ENCODE results near the gene TSPAN5.

TSPAN5 gene

DNA sequence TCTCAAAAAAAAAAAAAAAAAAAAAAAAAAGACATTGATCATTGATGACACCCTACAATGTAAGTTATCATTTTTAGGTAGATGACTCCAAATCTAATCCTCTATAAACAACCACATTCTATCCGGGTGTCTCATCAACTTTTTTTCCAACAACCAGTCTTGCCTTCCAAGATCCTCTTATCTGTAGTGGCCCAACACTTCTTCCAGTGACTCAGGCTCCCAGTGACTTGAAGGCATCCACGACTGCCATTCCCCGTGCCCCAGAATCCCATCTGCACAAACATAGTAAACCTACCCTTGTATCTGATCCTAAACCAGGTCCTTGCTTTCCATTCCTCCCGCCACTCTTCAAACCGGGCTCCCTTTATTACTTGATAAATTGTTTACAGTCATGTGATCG, 15.6 kb upstream of the TSPAN5 start:
- no peak for DNase-seq (ENCODE audit: low read depth, low spot score)

DNA sequence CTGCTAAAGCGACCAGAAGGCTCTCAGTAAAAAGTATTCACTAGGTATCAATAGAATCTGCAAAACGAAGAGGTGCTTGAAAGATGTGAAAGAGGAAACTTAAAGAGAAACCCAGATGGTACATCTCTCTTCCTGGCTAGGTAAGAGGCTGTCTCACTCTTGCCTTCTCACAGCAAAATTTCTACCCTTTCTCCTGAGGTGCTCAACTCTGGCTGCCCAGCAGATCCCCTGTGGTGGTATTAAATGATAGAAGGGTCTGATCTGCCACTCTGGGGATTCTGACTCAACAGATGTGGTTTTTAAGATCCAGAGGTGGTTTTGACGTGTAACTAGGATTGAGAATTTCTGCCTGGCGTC, 14.9 kb upstream of the TSPAN5 start:
- DNase-seq (ENCODE audit: low read depth, low spot score): no peak

DNA sequence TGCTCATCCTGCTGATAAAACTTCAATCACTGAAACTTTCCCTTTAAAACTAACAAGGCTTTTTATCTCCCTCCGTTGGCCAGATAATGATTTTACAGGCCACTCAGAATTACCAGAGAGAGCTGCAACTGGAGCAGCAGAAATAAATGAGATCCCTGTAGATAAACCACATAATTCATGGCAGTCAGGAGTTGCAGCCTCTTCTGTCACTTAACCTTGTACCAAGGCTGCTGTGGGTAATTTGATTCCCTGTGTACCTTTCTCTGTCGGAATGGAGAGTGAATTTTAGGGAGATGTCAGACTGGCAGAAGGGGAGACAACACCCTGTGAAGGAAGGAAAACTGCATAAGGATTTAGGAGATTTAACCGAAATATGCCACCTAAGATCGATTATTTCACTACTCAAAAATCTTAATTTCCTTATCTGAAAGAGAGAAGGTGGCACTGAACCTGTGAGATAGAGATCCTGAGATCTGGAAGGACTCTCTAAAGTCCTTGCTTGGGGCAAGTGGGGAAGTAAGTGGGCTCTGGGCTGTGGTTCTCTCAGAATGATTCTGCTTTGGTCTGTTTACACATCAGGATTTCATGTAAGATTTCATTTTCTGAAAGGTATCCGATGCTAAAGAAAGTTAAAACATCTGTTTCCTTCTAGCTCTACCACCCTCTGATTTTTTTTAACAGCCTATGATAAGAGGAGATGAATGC, 14.3 kb upstream of the TSPAN5 start:
- no peak for DNase-seq (ENCODE audit: low read depth, low spot score)

DNA sequence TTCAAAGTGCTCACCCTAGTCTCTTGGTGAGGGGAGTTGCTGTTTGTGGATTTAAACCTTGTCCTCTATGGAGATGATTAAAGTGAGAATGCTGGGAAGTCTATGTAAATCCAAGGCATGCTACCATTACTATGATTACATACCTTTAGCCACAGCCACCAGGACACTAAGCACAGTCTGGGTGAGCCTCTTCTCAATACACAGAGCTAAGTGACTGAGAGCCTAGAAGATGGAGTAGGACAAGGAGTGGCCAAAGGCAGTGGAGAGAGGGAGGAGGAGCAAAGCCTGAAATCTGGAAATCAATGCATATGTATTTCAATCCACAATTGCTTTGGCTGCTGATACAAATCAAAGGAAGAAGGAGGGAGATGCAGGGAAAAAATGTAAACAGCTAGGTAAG, 12.7 kb upstream of the TSPAN5 start:
- no peak for DNase-seq (ENCODE audit: low read depth, low spot score)

DNA sequence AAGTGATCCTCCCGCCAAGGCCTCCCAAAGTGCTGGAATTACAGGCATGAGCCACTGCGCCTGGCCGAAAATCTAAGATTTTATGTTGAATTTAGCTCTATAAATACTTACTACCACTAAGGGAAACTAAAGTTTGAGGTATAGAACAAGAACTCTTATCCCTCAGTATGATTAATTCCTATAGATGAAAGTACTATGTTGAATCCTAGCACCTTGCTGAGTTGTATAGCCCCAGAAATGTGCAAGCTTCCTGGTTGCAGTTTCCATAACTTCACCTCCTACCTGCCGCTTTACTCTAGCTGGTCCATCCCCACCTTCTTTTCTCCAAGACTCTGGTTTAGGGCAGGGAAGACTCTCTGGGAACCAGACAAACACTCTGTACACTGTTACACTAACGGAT, 11.8 kb upstream of the TSPAN5 start:
- no peak for DNase-seq (ENCODE audit: low read depth, low spot score)

DNA sequence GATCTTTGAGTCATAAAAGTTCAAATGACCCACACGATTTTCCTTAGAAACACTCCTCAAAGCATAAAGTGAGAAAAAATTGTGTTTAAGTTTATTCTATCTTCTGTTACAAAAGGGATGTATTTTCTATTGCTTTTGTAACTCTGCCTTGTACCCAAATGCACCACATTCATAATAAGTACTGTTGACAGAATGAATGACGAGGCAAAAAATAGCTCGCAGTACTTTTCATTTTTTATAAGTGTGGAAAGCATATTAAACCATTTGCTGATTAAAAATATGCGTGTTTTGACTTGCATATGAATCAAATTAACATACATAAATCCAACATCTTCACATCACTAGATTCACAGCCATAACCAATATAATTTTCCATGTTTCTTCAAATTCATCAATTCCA, 11.2 kb upstream of the TSPAN5 start:
- DNase-seq (ENCODE audit: low read depth, low spot score): no peak

DNA sequence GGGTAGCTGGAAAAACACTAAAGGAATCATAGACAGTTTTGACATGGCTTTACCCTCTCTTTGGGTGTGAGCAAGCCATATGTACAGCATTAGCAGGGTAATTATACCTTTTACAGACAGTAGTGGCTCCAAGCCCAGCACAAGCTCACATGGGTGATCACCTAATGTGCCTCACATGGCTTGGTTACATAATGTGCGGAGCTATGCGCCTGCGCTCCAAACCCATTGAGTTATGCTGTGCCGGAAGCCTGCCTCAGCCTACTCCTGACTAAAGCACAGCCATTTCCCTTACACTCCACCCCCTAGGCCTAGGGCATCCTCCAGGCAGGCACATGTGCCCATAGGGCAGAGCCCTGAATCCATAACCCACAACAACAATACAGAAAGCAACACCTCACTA, 6.5 kb upstream of the TSPAN5 start:
- no peak for DNase-seq (ENCODE audit: low read depth, low spot score)

DNA sequence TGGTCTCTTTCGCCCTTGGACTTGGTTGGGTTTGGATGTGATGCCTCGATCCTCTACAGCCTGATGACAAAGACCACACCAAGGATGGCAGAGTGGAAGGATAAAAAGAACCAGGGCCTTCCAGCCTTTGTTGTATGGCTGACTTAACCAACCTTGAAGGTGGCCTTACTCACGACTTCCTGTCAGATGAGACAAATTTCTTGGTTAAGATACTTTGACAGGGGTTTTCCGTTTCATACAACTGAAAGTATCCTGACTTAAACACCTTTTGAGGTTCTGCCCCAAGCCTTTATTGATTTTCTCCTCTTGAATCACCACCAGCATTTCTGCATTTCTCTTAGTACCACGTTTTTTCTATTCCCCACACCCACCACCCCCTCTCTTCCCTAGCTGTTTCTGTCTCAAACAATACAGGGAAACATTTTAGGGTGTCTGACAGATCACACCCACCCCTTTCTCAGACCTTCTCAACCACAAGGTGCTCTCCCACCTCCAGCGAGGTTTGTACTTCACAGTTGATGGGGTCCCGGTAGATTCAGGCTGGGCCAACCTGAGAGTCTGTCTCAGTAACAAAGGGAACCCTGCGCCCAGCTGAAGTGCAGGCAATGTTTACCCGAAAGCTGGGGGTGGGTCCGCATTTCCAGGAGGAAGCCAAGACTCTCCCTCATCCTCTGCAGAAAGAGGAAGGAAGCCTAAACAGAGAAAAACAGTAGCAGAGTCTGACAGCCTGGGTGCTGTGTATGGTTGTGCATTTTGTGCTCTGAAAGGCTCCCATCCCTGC, 5.0 kb upstream of the TSPAN5 start:
- peak; percentile 48 for DNase-seq (ENCODE audit: low read depth, low spot score)

DNA sequence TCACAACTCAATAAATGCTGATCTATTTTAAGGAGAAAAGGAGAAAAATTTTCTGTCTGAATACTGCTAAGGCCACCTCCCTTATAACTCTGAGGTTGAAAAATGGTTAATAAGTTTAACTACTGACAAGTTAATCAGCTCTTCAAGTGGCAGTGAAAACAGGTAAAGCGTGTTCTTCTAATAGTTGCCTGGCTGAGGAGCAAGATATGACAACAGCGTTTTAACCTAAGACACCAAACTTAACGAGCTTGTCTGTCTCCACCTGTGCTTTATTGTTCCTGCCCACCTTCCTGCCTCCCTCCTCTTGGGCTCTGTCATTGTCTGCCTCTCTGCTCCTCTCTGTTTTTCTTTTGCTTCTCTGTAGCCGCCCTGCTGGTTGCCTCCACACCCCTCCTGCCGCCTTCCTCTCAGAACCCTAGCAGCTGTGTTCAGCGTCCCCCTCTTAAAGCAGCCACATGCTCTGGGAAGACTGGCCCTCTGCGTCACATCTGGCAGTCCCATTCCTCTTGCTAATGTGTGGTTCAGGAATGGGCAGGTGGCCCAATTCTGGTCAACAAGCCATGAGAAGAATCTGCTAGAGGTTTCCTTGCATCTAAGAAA, 4.3 kb upstream of the TSPAN5 start:
- DNase-seq (ENCODE audit: low read depth, low spot score): no peak

DNA sequence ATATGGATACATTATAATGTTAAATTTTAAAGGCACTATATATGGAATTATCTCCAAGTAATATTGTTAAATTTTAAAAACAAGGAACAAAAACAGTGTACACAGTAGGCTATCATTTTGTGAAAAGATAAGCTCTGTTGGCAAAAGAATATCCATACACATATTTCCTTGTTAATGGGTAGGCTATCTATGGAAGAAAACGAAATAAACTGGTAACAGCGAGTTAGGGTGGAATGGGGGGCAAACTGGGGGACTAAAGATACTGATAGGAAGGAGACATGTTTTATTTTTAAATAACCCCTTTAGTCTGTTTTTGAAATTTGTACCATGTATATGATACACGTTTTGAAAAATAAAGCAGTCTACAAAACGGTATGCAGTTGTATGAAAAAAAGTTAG, 3.6 kb upstream of the TSPAN5 start:
- no peak for DNase-seq (ENCODE audit: low read depth, low spot score)

DNA sequence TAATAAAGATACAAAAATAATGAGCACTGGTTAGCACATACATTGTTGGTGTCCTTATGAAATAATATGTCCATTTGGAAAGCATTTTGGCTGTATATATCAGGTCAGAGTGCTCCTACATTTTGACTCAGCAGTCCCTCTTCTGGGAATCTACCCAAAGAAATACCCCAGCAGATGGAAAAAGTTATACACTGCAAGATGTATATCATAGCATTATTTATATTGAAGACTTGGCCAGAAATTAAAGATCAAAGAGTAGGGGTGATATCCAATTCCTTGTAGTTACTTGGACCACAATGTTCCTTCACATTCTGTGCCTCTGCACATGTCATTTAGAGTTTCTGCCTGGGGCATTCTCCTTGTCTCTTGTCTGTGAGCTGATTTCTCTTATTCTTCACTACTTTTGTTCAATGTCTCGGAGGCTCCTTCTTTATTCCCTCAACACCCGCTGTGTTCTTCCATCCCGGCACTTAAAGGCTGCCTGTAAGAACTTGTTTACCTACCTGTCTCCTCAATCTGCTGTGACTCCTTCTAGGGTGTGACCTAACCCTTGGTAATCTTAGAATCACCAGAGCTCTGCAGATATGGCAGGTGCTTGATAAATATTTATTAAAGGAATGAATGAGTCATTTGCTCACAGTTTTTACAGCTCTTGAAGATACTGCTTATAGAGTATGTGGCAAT, 3.1 kb upstream of the TSPAN5 start:
- no peak for DNase-seq (ENCODE audit: low read depth, low spot score)

DNA sequence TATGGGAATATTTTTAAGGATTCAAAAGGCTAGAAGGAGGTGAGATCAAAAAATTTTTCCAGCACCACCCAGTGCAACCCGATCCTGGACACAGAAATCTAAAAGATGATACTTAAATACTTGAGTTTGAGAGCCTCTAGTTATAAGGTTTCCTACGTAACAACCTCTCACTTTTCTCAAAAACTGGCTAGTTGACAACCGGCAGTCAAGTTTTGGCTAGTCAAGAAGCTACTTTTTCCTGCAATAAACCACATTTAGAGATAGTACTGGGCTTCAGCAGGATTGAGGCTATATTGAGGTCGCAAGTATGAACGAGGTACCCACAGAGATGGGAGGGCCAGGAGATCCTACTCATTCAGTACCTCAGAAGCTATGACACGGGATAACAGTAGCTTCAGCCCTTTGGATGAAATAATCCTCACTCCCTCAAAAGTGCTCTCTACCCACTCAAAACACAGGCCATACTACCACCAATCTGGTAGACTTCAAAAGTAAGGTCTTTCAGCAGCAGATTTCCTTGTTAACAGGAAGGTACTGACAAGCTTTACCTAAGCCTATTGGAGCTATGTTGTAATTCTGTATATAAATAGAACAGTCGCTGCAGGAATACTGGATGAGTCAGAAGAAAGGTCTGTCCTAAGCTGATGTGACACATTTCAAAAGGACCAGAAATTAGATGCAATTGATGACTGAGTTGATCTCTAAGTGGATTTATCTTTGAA, 1.5 kb upstream of the TSPAN5 start:
- no peak for DNase-seq (ENCODE audit: low read depth, low spot score)

DNA sequence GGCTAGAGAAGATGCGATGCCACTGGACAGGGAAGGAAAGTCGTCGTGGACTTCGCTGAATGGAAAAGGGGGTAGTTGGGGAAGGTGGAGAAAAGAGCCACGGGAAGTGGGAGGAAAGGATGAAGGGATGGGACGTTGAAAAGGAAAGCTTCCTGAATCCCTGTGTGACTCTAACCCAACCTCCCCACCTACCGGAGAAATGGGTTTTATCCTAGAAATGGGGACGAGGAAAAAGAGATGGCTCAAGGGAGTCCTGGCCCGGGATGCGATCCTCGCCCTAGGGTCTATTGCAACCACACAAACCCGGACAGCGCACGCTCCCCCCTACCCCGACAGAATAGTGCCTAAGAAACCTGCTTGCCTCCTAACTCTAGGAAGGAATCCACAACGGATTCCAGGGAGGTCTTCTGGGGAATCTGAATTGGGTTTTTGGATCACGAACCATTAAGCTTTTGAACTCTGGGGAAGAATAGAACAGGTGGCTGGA, 738 bp upstream of the TSPAN5 start:
- DNase-seq (ENCODE audit: low read depth, low spot score): no peak

DNA sequence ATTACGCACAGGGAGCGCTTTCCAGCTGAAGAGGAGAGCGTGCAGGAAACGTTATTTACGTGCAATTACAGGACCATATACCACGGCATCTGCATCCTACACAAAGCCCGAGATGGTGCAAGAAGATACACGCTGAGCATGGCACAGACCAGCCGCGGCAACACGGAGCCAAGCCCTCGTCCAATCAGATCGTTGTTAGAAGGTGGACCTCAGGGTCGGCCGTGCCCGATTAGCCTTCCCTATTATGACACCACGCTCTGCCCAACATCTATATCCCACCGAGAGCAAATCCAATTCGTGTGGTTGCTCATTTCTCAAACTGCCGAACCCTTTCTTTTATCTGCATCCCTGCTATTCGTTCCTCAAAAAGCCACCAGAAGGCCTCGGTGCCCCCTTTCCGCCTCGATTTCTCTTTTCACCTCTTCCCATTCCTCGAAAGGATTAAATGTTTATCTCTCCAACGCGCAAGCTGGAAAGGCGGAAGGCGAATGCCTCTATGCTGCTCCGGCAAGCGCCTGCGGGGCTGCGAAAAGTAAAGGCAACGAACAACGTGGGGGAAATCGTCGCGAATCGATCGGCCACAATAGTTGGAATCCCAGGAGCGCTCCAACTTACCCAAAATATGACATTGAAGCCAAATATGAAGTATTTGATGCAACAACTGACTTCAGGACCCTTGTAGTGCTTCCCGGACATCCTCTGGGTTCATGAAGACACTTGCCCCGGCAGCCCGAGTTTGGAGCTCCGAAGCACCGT, 702 bp downstream of the TSPAN5 start:
- no peak for DNase-seq (ENCODE audit: low read depth, low spot score)

DNA sequence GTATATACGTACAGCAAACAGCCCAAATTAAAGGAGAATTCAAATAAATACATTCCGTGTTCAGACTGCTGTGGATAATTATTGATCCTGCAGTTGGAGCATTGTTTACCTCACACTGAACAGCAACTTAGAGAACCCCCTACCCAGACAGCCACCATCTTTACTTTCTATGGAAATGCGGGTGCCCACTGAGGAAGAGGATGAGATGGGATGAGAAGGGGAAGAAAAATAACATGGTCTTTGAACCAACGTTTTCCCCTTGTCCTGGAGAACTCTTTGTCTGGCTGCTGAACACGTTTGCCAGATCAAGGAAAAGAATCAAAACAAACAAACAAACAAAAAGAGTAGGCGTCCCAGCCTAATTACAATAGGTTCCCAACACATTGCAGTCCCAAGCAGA, 1.5 kb downstream of the TSPAN5 start:
- DNase-seq (ENCODE audit: low read depth, low spot score): no peak

DNA sequence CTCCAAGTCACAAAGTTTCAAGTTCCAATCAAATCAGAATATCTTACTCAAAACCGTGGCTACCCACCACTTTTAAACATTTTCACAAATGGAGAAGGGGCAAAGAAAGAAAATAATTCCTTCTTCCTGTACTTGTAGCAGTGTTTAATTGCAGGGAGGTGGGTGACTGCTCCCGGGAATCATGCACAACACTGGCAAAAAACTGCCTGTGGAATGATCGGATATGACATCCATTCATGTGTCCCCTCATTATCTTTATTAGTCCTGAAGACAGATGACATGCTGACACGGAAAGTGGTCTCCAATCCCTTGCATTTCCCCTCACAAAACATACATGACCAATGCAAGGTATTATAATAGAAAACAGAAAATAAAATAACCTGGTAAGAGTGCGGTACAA, 2.0 kb downstream of the TSPAN5 start:
- DNase-seq (ENCODE audit: low read depth, low spot score): no peak

DNA sequence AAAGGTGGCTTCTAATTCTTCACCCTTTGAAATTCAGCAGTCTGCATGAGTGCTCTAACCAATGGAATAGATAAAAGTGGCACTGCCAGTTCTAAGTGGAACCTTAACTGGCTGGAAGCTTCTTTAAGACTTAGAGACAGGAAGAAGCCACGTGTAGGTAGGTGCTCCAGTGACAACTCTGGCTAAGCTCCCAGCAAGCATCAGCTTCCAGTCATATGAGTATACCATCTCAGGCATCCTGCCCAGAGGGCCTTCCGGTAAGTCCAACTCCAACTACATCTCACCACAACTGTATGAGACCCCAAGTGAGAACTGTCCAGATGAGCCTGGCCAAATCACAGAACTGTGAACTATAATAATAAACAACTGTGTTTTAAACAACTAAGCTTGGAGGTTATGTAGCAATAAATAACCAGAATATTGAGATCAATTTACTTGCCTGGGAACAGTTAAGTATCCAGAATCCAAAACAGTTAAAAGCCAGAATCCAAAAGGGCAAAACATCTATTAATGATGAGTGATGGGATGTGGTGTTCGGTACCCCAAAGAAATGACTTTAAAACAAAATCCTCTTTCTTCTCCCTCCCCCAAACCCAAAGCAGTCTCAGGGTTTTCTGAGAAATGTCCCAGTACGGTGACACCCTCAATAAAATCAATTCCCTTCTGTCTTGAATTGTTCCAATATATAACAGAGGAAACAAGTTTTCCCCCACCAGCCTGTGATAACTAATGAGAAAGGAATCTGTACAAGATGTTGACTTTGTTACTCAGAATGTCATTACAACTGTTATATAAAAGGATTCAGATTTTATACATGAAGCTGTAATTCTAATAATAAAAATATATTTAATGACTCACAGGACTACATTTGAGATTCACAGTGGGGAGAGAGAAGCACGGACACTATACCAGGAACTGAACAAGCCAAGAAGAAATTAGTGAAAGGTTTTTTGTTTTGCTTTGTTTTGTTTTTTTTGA, 4.2 kb downstream of the TSPAN5 start:
- DNase-seq (ENCODE audit: low read depth, low spot score): no peak

DNA sequence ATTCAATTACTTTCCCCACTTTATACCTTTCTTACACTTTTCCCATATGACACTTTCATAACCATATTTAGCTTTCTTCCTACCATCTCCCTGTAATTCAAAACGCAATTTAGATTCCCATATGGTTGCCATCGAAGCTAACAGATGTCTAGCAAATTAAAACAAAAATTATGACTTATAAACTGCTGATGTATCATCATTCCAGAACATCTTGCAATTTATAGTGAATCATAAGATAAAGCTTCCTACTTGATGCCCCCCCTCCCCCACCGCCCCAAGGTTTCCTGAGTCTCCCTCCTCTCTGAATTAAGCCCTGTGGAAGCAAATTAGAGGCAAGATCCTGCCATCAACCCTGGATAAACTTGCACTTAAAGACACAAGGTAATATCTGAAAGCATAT, 5.4 kb downstream of the TSPAN5 start:
- no peak for DNase-seq (ENCODE audit: low read depth, low spot score)

DNA sequence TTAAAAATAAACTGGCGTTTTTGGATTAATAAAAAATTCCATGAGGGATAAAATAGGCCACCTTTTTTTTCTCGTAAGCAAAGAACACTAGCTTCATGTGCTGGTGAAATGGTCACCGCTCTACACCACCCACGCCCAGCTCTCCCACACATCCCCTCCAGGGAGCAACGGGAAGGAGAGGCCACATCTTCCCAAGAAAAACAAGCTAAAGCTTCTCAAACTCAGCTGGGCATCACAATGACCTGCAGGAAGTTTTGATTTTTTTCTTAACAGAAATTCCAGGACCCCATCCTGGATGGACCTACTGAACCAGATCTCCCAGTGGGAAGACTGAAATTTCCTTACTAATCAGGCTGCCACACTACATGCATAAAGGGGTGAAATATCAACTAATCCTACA, 9.8 kb downstream of the TSPAN5 start:
- no peak for DNase-seq (ENCODE audit: low read depth, low spot score)

DNA sequence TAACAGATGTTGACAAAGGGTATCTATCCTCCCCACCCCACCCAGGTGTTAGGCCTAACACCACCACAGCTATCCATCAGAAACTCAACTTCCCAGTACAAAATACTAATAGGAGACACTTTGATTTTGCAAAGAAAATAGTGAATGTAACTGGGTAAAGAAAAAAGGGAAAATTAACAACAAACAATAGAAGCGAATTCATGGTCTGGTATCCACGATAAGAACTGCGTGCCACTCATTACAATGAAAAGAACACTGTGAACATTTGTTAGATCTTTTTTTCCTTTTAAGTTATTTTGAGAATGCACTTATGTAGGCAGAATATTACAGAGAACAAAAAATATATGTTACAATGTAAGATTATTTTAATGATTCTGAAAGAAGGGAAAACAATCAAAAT, 12.0 kb downstream of the TSPAN5 start:
- DNase-seq (ENCODE audit: low read depth, low spot score): no peak
